Measurements from ENCODE around the gene FBRSL1. TPM values are rescaled to one million over a fixed set of nuclear protein-coding genes. Genes with fewer than 3 reads are reported as not detected.

The FBRSL1 gene
- total RNA-seq, 1 donor from 2014 or later = 17.1 TPM

GRCh38 chr12:132466241-132467201, 23.4 kb upstream of the FBRSL1 start:
- no peak for FAIRE-seq

GRCh38 chr12:132467511-132467910, 22.4 kb upstream of the FBRSL1 start:
- DNase-seq (ENCODE audit: low read depth) (no peak), FAIRE-seq (no peak)
- Histone ChIP-seq H3K4me3 (ENCODE audit: low read depth, low read length) (no peak overlapping the region), H3K36me3 (ENCODE audit: control insufficient read depth, insufficient read depth, low read length) (no peaks in the 10 kb centered on the region), H3K27me3 (ENCODE audit: control insufficient read depth, insufficient read depth, low read length) (no peaks in the 10 kb centered on the region)
- no peak for TF ChIP-seq CTCF (IDR thresholded peaks at IDR 0.05; ENCODE audit: insufficient read depth, low read length, severe bottlenecking)

More at GRCh38 chr12:132466241-132467201, 23.4 kb upstream of the FBRSL1 start:
- no peaks in the 10 kb centered on the region for H3K36me3 ChIP-seq (ENCODE audit: control insufficient read depth, insufficient read depth, low read length)
- H3K4me3 ChIP-seq (ENCODE audit: low read depth, low read length) = no peak overlapping the region
- DNase-seq (ENCODE audit: low read depth) = no peak
- no peak for TF ChIP-seq CTCF (IDR thresholded peaks at IDR 0.05; ENCODE audit: insufficient read depth, low read length, severe bottlenecking)
- no peaks in the 10 kb centered on the region for H3K27me3 ChIP-seq (ENCODE audit: control insufficient read depth, insufficient read depth, low read length)

GRCh38 chr12:132469423-132469822, 20.5 kb upstream of the FBRSL1 start:
- no peak for FAIRE-seq
- no peaks in the 10 kb centered on the region for H3K27me3 ChIP-seq (ENCODE audit: control insufficient read depth, insufficient read depth, low read length)
- no peaks in the 10 kb centered on the region for H3K36me3 ChIP-seq (ENCODE audit: control insufficient read depth, insufficient read depth, low read length)
- no peak overlapping the region for H3K4me3 ChIP-seq (ENCODE audit: low read depth, low read length)
- DNase-seq (ENCODE audit: low read depth) = no peak
- no peak for TF ChIP-seq CTCF (IDR thresholded peaks at IDR 0.05; ENCODE audit: insufficient read depth, low read length, severe bottlenecking)

- no peak for TF ChIP-seq CTCF (IDR thresholded peaks at IDR 0.05; ENCODE audit: insufficient read depth, low read length, severe bottlenecking)
- H3K4me3 ChIP-seq (ENCODE audit: low read depth, low read length) = no peak overlapping the region
- no peaks in the 10 kb centered on the region for H3K36me3 ChIP-seq (ENCODE audit: control insufficient read depth, insufficient read depth, low read length)
- FAIRE-seq (no peak), DNase-seq (ENCODE audit: low read depth) (no peak)
- H3K27me3 ChIP-seq (ENCODE audit: control insufficient read depth, insufficient read depth, low read length) = no peaks in the 10 kb centered on the region
These were observed 19.6 kb upstream of the FBRSL1 start for GRCh38 chr12:132470397-132470796.

- no peak for TF ChIP-seq CTCF (IDR thresholded peaks at IDR 0.05; ENCODE audit: insufficient read depth, low read length, severe bottlenecking)
- no peak overlapping the region for H3K4me3 ChIP-seq (ENCODE audit: low read depth, low read length)
- H3K36me3 ChIP-seq (ENCODE audit: control insufficient read depth, insufficient read depth, low read length) = no peaks in the 10 kb centered on the region
- H3K27me3 ChIP-seq (ENCODE audit: control insufficient read depth, insufficient read depth, low read length) = no peaks in the 10 kb centered on the region
- DNase-seq (ENCODE audit: low read depth) (peak; percentile 35), FAIRE-seq (no peak)
These were observed 18.7 kb upstream of the FBRSL1 start for GRCh38 chr12:132471011-132471857.
